HG03342 (cell line): Measurements from ENCODE around the gene INTS7.
A peak's percentile ranks its signal among the peaks of the same experiment; 100 is the strongest.
"Not testable (repeated sequence)": the region's sequence is repeated elsewhere in the genome, so short reads cannot be mapped to it uniquely, and the experiment has no call there.

Experiments used
- ATAC-seq: cut with Tn5 transposase; IDR thresholded peaks from one replicate; pipeline ENCODE4 v1.9.1; 2021; ENCODE audit warnings: mild to moderate bottlenecking, moderate library complexity; ENCODE audit not compliant: unreplicated experiment

Gene INTS7

DNA sequence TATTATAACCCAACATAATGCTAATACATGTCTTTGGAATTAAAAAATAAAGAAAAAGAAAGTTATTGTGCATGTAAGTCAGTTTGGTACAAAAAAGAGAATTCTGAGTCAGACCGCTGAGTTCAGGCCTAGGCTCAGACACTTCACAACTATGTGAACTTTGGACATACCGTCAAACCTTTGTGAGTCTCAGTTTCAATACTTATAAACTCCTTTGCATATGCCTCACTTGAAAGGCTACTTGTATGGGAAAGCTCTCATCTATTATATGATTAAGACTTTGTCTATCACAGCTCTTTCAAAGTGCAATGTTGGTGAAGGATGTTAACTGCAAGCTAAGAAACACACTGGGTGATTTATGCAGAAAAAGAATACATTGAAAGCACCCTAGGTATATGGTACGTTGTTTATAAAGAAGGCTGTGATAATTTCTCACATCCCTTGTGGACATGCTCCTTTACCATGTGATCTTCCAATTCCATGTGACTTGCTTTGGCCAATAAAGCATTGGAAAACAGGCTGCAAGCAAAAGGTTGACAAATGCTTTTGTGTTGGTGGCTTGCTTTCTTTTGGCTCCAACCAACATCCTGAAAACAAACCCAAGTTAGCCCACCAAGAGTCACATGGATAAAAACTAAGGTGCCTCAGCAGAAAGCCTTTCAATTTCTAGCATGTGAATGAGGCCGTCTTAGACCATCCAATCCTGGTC is 49.6 kb downstream of the INTS7 start:
- ATAC-seq: no peak

DNA sequence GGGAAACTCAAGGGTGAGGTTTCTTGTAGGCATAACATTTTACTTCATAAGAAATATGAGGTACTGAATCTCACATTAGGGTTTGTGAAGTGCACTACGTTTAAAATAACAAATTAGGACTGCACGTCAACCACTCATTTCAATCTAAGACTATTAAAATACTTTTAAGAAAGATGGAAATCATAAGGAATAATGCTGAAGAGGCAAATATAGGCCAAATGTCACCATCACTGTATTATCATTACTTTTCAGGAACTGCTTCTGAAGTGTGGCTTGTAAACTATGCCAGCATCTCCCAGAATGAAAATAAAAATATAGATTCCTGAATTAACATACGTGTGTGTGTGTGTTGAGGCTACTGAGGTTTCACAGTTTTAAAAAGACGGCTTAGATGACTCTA is 56.8 kb downstream of the INTS7 start:
- ATAC-seq: no peak

DNA sequence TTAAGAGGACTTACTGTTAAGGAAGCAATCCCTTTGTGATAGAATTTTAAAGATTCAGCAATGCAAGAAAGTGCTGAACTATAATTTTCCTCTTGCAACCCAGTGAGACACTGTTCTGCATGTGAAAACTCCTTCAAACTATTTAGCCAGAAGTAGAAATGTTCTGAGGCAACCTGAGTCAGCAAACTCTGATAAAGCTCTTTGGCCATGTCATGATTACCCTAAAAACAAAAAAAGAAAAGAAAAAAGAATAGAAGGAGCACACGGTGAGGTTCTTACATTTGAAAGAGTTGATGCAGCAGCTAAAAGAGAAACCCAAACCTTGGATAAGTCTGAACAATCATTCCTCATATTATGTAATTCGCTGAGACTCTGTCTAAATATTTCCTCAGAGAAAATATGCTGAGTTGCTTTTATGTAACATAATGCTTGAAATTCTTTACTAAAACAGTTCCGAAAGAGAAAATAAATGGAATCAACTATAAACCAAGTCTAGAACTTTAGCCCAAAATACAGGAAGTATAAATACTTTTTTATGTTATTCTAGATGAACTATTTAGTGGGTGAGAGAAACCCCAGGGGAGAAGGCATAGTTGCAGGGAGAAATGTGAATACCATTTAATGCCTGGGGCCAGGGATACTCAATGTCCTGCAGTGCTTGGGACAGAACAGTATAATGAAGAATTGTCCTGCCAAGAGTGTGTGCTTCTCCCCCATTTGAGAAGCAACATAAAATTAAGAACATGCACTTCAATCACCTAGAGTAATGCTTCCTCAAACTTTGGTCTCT is 60.0 kb downstream of the INTS7 start:
- no peak for ATAC-seq

DNA sequence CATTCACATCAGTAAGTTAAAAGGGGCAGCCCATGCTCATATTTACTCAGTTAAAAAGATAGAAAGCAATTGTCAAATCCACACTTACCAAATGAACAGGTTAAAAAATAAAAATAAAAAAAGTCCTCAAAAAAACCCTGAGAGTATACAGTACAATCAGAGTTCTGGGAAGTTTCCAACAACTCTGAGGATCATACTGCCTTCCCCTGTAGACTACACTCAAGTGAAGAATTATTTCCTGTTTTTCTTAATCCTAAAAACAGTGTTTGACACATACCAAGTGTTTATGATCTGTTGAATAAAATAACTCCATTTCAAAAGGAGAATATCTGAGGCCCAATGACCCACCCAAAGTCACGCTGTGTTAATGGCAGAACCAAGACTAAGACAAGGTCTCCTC is 61.8 kb downstream of the INTS7 start:
- ATAC-seq: no peak

DNA sequence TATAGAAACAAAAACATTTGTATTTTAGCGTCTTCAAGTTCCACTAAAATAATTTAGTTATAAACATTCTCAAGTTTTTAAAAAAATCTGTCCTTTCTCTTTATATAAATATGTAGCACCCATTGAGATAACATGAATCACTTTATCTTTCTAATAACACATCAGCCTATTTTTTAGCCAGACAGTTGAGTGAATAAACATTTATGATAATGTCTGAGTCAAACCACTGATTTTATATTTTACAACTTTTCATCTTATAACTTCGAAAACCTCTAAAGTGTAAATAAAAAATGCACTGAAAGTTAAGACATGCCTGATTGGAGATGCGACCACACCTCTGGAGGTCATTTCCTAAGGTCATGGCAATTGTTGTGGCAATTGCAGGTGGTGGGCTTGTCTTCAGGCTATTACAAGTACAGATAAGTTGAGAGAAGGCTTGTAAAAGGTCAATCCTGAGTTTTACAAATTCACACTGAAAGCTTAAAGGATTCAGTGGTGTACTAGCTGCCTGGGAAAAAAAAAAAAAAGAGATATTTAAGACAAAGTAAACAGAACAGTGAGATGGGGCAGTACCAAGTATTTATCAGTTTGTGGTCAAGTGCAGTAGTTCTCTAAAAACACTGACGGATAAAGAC is 67.0 kb downstream of the INTS7 start:
- no peak for ATAC-seq

DNA sequence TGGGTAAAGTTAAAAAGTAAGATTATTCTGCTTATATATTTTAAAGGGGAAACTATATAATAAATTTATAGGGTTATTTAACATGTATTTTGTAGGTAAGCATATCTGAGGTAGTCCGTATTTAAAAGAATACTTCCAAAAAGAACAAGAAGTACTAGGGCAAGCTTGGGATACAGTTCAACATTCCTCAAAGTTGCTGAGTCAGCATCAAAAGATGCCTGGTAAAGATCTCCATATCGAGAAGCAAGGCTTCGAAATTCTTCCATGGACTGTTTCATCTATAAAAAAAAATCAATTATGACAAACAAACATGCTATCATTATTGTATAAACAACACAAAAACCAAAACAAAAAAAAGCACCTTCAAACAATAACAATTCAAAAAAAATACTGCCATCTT is 67.7 kb downstream of the INTS7 start:
- no peak for ATAC-seq

DNA sequence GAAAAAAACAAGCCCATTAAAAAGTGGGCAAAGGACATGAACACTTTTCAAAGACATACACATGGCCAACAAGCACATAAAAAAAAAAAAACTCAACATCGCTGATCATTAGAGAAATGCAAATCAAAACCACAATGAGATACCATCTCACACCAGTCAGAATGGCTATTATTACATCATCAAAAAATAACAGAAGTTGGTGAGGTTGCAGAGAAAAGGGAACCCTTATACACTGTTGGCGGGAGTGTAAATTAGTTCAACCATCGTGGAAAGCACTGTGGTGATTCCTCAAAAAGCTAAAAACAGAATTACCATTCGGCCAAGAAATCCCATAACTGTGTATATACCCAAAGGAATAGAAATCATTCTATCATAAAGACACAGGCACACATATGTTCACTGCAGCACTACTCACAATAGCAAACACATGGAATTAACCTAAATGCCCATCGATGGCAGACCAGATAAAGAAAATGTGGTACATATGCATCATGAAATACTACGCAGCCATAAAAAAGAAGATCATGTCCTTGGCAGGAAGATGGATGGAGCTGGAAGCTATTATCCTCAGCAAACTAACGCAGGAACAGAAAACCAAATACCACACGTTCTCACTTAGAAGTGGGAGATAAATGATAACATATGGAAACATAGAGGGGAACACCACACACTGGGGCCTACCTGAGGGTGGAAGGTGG is 70.1 kb downstream of the INTS7 start:
- ATAC-seq: no peak

DNA sequence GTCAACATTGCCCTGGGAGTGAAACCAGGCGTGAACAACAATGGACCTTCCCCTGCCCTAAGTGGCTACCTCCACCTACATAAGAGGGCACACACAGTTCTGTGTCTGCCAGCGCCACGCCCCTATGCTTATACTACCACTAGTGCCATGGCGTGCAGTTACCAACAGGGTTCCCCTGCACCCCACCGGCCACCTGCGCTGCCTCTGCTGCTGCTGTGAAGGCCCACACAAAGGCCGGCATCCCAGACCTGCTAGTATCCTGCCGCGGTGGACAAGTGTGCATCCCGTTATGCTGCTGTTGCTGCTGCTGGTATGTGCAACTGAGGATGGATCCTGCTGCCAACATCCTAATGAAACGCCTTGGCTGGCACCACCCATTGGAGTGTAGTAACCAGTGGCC is 75.7 kb downstream of the INTS7 start:
- no peak for ATAC-seq

DNA sequence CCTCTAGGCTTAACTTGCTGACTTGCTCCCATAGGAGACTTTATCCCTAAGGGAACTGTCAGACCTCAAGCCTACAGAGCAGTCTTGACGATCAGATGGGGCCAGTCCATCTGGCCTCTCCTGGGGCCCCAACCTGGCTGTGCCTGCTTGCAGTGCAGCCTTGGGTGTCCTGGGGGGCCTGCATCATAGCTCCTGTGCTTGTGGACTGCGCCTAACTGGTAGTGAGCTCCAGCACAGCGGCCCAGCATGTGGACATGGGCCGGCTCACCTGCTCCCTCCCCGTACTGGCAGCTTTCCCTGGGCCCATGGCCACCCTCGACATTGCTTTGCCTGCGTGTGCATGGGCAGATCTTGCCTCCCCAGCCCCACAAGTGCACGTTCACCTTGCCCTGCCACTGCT is 76.1 kb downstream of the INTS7 start:
- no peak for ATAC-seq

DNA sequence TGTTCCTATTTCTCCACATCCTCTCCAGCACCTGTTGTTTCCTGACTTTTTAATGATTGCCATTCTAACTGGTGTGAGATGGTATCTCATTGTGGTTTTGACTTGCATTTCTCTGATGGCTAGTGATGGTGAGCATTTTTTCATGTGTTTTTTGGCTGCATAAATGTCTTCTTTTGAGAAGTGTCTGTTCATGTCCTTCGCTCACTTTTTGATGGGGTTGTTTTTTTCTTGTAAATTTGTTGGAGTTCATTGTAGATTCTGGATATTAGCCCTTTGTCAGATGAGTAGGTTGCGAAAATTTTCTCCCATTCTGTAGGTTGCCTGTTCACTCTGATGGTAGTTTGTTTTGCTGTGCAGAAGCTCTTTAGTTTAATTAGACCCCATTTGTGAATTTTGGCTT is 81.3 kb downstream of the INTS7 start:
- ATAC-seq: not testable (repeated sequence)

DNA sequence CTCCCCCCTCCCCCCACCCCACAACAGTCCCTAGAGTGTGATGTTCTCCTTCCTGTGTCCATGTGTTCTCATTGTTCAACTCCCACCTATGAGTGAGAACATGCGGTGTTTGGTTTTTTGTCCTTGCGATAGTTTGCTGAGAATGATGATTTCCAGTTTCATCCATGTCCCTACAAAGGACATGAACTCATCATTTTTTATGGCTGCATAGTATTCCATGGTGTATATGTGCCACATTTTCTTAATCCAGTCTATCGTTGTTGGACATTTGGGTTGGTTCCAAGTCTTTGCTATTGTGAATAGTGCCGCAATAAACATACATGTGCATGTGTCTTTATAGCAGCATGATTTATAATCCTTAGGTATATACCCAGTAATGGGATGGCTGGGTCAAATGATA is 81.8 kb downstream of the INTS7 start:
- not testable (repeated sequence) for ATAC-seq

DNA sequence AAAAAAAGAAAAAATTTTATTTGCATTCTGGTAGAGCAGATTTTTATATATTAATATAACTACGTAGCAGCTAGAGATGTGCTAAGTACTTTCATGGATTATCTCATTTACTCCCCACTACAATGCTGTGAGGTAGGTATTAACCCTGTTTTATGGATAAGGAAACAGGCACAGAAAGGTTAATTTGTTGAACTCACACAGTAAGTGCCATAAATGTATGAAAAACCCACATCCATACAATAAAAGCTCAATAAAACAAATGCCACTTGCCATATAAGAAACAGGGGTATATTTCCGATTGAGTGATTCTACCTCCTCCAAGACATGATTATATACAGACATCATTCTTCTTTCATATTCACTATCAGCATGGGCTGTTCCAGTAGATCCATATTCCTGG is 83.1 kb downstream of the INTS7 start:
- no peak for ATAC-seq

DNA sequence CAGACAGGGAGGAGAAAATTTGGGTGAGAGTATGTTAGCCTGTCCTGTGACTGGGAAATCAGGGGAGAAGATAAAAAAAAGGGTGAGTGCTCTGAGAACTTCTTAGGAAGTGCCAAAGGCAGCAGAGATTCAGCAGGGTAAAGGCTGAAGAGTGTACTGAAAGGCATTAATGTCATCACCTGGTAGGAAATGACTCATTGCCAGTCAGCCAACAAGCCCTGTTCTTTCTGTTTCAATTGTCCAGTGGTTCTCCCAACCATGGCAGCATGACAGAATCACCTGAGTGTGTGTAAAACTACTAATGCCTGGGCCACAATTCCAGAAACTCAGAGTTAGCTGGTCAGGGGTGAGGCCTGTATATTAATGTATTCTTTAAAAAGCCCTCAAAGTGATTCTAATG is 83.5 kb downstream of the INTS7 start:
- ATAC-seq: peak; percentile 97

DNA sequence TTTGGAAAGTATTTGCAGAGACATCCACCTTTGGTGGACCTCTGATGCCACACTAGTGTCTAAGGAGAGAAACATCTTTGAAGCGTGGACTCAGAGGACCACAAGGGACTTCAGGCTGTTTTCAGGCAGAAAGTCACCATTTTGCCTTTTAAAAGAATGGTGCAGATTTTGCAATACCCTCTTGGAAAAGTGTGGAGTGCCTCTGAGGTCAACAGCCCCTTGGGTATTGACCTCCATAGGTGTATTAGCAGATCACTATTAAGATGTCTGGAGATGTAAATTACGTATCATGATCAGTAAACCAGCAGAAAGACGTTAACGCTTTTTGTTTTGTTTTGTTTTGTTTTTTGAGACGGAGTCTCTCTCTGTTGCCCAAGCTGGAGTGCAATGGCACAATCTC is 87.0 kb downstream of the INTS7 start:
- no peak for ATAC-seq

DNA sequence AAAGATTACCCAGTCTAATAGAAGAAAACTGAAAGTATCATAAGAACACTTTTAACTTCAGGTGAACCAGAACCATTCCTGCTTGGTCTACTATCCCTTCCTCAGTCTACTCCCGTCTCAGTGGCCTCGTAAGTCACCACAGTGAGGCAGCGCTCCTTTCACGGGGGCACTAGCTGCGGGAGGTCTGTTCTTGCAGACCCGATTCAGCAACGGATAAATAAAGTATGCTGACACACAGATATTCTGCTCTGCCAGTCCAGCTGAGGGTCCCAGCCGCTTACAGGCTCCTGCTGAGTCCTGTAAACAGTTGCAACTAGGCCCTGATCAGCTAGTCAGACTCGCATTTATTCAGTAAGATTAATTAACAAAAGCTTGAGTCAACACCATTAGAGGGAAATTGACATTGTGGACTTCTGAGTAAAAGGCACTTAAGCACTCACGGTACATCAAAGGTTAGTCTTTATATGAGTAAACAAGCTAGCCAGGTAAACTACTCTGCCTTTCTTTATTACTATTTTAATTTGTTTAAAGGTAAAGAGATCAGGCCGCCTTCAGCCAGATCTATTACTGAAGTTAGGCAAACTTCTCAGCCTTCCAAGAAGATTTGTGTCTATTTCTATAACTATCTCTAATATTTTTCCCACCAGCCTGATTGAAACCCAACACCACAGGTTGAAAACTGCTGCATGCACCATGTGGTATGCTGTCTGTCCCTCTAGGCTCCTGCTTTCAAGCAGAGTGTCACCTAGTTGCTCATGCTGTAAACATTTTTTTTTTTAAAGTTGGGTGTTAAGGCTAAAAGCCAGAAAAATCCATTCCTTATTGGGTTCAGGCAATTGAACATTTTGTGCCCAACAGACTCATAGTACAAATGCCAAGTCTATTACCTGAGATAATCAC is 87.7 kb downstream of the INTS7 start:
- no peak for ATAC-seq

DNA sequence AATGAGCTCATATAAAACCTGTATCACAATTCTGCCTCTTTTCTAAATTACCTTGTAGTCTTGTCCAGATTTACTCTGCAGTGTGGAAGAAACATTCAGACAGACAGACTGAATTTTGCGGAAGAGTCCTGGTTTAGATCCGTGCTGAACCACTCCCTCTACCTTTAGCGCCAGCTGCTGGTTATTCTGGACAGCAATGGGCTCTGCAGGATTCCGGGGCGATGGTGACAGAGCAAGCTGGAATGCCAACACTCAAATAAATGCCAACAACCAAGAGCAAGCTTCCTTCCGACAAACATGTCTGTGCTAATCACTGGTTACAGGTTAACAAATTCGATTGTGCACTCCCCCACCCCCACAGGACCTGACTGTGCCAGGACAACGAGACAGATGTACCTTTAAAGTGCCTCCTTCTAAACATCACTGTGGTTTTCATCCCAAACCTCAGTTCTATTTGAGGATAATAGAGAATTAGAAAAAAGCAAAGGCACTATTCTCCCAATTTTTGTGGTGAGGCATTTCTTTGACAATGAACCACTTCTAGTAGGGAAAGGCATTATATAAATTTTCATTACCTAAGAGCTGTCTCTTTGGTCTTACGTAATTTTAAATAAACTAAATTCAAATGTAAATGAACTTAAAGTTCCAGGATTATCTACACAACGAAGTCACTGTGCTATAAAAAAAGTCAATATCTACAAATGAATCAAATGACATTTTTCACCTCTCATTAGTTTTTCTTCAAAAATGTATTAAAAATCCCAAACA is 90.4 kb downstream of the INTS7 start:
- no peak for ATAC-seq

DNA sequence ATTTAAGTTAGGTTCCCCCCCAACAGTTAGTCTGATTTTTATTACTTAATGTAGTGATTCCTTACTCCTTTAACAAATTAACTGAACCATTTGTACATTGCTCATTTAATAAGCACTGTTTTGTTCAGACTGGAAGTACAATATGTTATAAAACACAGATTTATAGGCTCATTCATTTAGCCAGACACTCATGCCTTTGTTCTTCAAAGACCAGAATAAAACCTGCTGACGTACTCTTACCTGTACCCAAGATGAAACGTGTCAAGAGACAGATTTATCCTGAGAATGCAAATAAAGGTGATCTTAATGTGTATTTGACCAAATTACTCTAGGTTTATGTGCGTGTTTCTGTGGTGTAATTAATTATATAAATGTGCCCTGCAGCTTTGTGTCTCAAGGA is 92.8 kb downstream of the INTS7 start:
- ATAC-seq: no peak

DNA sequence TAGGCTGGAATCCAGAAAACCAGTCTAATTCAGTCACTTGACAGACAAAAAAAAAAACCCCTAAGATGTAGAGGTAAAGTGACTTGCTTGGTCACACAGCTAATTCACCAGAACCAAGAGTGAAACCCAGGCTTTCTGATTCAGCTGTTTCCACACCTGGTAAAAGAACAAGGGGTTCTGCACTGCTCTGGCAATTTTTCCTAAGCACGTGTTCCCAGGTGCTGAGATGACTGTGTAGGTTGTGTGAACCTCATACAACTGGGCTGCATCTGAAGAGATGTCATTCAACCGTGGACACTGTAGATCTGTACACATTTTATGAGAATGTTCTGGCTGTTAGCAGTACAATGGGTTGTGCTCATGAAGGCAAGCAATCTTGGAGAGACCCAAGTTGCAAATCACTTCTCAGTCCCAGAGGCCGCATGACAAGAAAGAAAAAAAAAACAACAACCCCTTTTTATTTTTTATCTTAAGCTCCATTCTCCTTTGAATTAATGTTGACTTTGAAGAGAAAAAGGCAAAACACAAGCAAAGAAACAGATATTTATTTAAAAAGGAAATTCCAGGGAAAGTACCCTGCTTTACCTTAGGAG is 95.4 kb downstream of the INTS7 start:
- ATAC-seq: peak; percentile 82

DNA sequence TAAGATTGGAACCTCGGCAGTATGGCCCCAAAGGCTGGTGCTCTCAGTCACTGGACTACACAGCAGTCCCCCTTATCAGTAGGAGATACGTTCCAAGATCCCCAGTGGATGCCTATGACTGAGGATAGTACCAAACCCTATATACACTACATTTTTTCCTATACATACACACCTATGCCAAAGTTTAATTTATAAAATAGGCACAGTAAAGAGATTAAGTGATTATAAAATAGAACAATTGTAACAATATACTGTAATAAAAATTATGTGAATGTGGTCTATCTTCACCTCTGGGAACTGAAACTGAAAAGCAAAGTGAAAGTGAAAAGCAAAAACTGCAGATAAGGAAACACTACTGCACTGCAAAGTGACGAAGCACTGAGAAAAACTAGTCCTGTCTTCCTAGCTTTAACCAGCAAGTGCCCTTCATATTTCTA is 96.8 kb downstream of the INTS7 start:
- peak; percentile 25 for ATAC-seq
